COR-L47 (cell line): ENCODE results near the gene MAP3K5.

Source experiments
- DNase-seq: peaks from one replicate; lab custom pipeline; 2025; lab: John Stamatoyannopoulos, UW

MAP3K5 gene

DNA sequence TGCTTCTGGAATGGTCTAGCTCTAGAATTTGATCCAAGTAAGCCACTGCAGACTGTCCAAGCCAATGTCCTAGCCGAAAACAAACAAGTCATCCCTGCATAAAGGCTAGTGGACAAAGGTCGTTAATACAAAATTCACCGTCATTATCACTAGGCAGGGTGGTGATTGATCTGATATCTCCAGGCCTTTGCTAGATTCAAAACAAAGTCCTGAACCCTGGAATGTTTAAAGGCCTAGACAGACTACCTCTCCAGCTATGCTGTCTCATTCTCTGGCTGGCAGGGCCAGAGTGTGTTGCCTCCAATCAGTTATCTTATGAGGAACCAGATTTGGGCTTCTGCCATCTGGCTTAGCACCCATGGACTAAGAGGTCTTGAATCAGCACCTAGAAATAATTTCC, 280.4 kb downstream of the MAP3K5 start:
- DNase-seq = no peak

GRCh38 chr6:136511397-136511796, 280.9 kb downstream of the MAP3K5 start:
- DNase-seq = no peak

DNA sequence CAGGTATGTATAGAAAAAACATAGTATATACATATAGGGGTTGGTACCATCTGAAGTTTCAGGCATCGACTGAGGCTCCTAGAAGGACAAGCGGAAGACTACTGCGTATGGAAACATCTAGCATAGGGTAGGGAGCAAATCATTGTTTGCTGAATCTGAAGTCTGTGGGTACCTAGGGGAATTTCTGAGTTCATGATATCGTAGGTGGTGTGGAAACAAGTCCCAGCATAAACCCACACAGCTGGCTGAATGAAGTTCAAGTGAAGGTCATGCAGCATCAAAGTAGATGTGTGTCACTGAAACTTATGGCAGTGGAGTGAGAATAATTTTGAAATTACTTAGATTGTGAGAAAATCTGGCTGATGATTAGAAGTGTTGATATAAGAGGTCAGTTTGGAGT, 281.5 kb downstream of the MAP3K5 start:
- DNase-seq = no peak

DNA sequence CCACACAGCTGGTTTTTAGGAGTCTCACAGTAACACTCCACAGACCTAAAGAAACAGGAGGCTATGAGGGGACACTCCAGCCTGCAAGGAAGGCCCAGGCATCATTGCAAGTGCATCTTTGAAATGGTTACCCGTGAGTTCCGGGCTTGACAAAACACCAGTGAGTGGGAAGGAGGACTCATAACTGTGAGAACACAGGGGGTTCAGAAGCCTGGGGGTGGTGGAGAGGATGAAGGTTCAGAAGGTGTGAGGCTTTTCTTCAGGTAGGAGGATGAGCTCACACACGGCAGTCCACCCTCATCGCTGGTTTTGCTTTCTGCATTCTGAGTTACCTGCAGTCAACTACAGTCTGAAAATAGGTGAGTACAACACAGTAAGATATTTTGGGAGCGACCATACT, 282.0 kb downstream of the MAP3K5 start:
- no peak for DNase-seq

- no peak for DNase-seq
Measured at GRCh38 chr6:136508725-136509392, 283.4 kb downstream of the MAP3K5 start.
